CD8-positive, alpha-beta memory T cell (primary cell): ENCODE data around the gene CPXM2. TPM values are rescaled to one million over a fixed set of nuclear protein-coding genes. Genes with fewer than 3 reads are reported as not detected.

Experiments used
- CTCF ChIA-PET: fragments of 350-600 bp; sonication (Branson Sonifier 250); formaldehyde crosslinking; loops from one replicate; lab custom pipeline; 2021; ENCODE audit warnings: antibody characterized with exemption; lab: Charles Lee
- POLR2A ChIA-PET: fragments of 350-600 bp; sonication (Branson Sonifier 250); formaldehyde crosslinking; loops from one replicate; lab custom pipeline; 2021; ENCODE audit warnings: antibody characterized with exemption; lab: Charles Lee
- DNase-seq, 5 donors: peaks; one replicate each; pipeline versions ENCODE4 v3.0.0 to v3.0.0-alpha.2; 2020 to 2022; ENCODE audit warnings: mixed read lengths in 1 of 5
- H3K27ac ChIP-seq: one replicate; pipeline ENCODE4 v1.7.0; 2013; ENCODE audit warnings: low read depth, mild to moderate bottlenecking, low read length, moderate library complexity
- H3K27me3 ChIP-seq: 2 replicates; pipeline ENCODE4 v1.7.0; 2013; ENCODE audit warnings: low read length, mild to moderate bottlenecking; ENCODE audit not compliant: insufficient read depth, poor library complexity, severe bottlenecking
- H3K36me3 ChIP-seq: 2 replicates; pipeline ENCODE4 v1.7.0; 2013; ENCODE audit warnings: mild to moderate bottlenecking, low read length, moderate library complexity; ENCODE audit not compliant: insufficient read depth
- H3K4me1 ChIP-seq: 2 replicates; pipeline ENCODE4 v1.7.0; 2013; ENCODE audit warnings: mild to moderate bottlenecking, low read length, moderate library complexity; ENCODE audit not compliant: insufficient read depth
- H3K4me3 ChIP-seq: 2 replicates; pipeline ENCODE4 v1.7.0; 2013; ENCODE audit warnings: mild to moderate bottlenecking, low read length
- H3K9me3 ChIP-seq: 2 replicates; pipeline ENCODE4 v1.7.0; 2013; ENCODE audit warnings: mild to moderate bottlenecking, low read length
- H3K27ac Mint-ChIP-seq, 8 donors: one replicate each; pipeline ENCODE4 v1.8.0; 2020 to 2021; ENCODE audit warnings: mixed read lengths in 8 of 8, mild to moderate bottlenecking in 6 of 8, inconsistent platforms in 3 of 8, moderate library complexity in 3 of 8
- H3K27me3 Mint-ChIP-seq, 2 donors: one replicate each; pipeline ENCODE4 v1.8.0; 2020 to 2021; ENCODE audit warnings: mixed read lengths in 2 of 2, mild to moderate bottlenecking in 1 of 2, moderate library complexity in 1 of 2
- H3K36me3 Mint-ChIP-seq, 3 donors: one replicate each; pipeline ENCODE4 v1.8.0; 2020 to 2021; ENCODE audit warnings: mixed read lengths in 3 of 3, inconsistent platforms in 1 of 3, mild to moderate bottlenecking in 1 of 3
- H3K4me1 Mint-ChIP-seq, 3 donors: one replicate each; pipeline ENCODE4 v1.8.0; 2020 to 2021; ENCODE audit warnings: mixed read lengths in 3 of 3, inconsistent platforms in 1 of 3, mild to moderate bottlenecking in 1 of 3
- H3K4me3 Mint-ChIP-seq, 7 donors: one replicate each; pipeline ENCODE4 v1.8.0; 2020 to 2021; ENCODE audit warnings: mixed read lengths in 7 of 7, mild to moderate bottlenecking in 6 of 7, moderate library complexity in 4 of 7, inconsistent platforms in 2 of 7
- H3K9me3 Mint-ChIP-seq, 5 donors: one replicate each; pipeline ENCODE4 v1.8.0; 2020 to 2022; ENCODE audit warnings: mixed read lengths in 5 of 5, mild to moderate bottlenecking in 3 of 5, moderate library complexity in 2 of 5, inconsistent platforms in 1 of 5
- polyA plus RNA-seq: library from polyadenylated mRNA; unstranded; fragments of 300-500 nt; fragmentation: Illumina TruSeq; gene quantifications from one replicate; pipeline ENCODE4 v1.2.3, GENCODE V29; 2021
- total RNA-seq, 2 experiments: library from RNA; stranded (reverse); gene quantifications; one replicate each; pipeline ENCODE4 v1.2.3, GENCODE V29; 2021

CPXM2 gene
- total RNA-seq (not detected), polyA plus RNA-seq (not detected)

DNA sequence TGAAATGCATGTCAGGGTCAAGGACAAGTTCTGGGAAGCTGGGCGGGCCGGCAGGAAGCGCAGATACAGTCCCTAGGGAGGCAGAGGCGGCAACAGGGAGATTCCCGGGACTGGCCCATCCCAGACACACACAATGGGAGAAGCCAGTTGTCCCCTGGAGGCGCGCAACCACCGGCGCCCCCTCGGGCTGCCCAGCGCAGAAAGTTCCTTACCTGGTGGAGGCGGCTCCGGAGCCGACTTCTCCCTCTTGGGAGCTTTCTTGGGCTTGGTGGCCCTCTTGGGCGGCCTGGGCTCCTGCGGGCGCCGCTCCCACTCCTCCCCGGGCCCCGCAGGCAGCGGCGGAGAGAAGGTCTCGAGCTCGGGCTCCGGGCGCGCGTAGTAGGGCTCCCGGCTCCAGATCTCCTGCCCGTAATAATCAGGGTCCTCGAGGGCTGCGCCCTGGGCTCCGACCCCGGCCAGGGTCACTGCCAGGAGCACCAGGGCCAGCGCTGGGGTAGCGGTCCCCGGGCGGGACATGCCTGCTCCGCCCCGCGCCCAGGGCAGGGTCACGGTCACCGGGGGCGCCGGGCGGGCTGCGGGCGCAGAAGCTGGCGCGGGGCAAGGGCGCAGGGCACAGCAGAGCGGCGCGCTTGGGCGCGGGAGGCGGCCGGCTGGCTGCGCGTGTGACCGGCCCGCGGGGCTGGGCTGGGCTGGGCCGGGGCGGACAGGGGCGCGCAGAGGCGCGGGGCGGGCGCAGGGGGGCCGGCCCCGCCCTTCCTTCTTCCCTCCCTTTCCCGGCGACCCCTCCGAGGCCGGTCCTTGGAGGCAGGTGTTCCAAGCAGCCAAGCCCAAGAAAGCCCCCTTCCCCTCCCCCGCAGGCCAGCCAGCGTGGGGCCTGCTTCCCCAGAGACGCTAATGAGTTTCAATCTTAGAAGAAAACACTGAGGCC is at the start of gene CPXM2:
Gene CPXM2, minus strand, starts transcription at position 664 of the 928 bp plus-strand sequence. Its CDS starts 148 bp downstream, at position 516.
- Histone ChIP-seq H3K27ac (no peak within 1 kb of the TSS), H3K4me1 (no peaks in the 10 kb centered on the region), H3K9me3 (no peaks in the 10 kb centered on the region), H3K36me3 (no peaks in the 10 kb centered on the region), H3K4me3 (no peak within 1 kb of the TSS), H3K27me3 (no peaks in the 10 kb centered on the region)
- Mint-ChIP-seq H3K4me3 (no peak within 1 kb of the TSS), H3K36me3 (no peaks in the 10 kb centered on the region), H3K9me3 (peaks cover 0 to 2% (median 0%) of the 10 kb centered on the region in 5 donors), H3K27me3 (peaks cover 14 to 26% of the 10 kb centered on the region in 2 donors), H3K4me1 (no peaks in the 10 kb centered on the region), H3K27ac (no peak within 1 kb of the TSS)
- no peak for DNase-seq
- CTCF ChIA-PET, result interaction anchor here (1.0 kb wide), 1 partner anchor 9 kb away, joined by 3 read pairs; no protein-coding TSS in a partner anchor
- POLR2A ChIA-PET, result no interaction called here

DNA sequence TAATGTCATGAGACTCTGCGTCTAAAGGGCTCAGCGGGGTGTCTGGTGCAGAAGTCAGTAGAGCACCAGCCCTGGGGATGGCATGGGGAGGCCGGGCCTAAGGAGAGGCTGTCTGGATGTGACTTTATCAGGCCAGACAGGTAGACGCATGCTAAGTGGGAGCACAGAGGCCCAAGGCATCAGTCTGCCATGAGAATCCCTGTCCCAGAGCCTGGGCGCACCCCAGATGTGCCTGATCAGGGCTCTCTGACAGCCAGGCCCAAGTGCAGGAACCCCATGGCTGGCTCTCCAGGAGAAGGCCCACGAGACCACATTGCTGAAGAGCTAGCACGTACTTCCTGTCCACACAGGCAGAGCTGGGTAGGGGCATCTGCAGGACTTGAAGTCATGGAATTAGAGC is 48.0 kb upstream of the CPXM2 start:
- no peaks in the 10 kb centered on the region for H3K4me1 ChIP-seq
- Mint-ChIP-seq H3K4me1 (peaks cover 0 to 4% (median 4%) of the 10 kb centered on the region in 3 donors), H3K36me3 (peaks cover 0 to 2% (median 0%) of the 10 kb centered on the region in 3 donors), H3K4me3 (no peak overlapping the region), H3K9me3 (peaks cover 0 to 4% (median 0%) of the 10 kb centered on the region in 5 donors), H3K27me3 (peaks cover 2 to 5% of the 10 kb centered on the region in 2 donors), H3K27ac (no peak overlapping the region)
- H3K4me3 ChIP-seq, result no peak overlapping the region
- no peaks in the 10 kb centered on the region for H3K36me3 ChIP-seq
- H3K27ac ChIP-seq, result no peak overlapping the region
- no peaks in the 10 kb centered on the region for H3K9me3 ChIP-seq
- CTCF ChIA-PET, result no interaction called here
- no peak for DNase-seq
- POLR2A ChIA-PET, result no interaction called here
- H3K27me3 ChIP-seq, result no peaks in the 10 kb centered on the region

DNA sequence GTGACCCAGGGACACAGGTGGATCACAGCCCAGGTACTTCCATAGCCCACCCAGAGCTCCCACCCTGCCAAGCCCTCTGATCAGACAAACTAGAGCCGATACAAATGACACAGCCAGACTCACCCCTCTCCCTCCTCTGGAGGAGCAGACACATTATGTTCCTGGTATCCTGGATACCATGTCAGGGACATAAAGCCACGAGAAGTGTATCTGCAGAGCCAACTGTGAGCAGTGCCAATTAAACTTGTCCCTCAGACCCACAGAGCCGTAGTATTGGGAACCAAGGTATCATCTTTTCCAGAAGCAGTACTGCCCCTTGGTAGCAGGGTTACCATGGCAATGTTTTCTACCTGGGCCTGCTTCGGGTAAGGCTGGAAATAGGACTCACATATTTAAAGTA is 47.3 kb upstream of the CPXM2 start:
- Mint-ChIP-seq H3K4me3 (no peak overlapping the region), H3K27me3 (peaks cover 2 to 5% of the 10 kb centered on the region in 2 donors), H3K4me1 (peaks cover 0 to 4% (median 4%) of the 10 kb centered on the region in 3 donors), H3K27ac (no peak overlapping the region), H3K9me3 (peaks cover 0 to 4% (median 0%) of the 10 kb centered on the region in 5 donors), H3K36me3 (peaks cover 0 to 2% (median 0%) of the 10 kb centered on the region in 3 donors)
- H3K4me1 ChIP-seq, result no peaks in the 10 kb centered on the region
- H3K27me3 ChIP-seq, result no peaks in the 10 kb centered on the region
- H3K4me3 ChIP-seq, result no peak overlapping the region
- no peaks in the 10 kb centered on the region for H3K9me3 ChIP-seq
- ChIA-PET POLR2A (no interaction called here), CTCF (no interaction called here)
- H3K27ac ChIP-seq, result no peak overlapping the region
- DNase-seq, result no peak
- no peaks in the 10 kb centered on the region for H3K36me3 ChIP-seq

DNA sequence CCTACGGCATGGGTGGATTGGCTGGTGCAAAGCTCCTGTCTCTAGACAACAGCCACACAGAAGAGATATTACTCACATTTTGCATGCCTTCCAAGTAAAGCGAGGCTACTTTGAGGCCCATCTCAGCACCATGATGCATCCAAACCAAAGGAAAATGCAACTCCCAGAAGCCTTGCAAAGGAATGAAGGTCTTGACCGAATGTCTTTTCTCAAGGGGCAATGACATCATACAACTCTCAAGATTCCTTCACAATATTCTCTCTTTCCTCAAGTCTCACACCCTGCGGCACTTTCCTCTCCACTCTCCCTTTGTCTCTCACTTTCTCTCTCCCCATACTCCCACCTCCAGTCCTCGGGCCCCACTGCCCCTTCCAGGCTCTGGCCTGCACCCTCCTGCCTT is 44.8 kb upstream of the CPXM2 start:
- Histone ChIP-seq H3K36me3 (no peaks in the 10 kb centered on the region), H3K27ac (no peak overlapping the region), H3K4me1 (no peaks in the 10 kb centered on the region), H3K27me3 (no peaks in the 10 kb centered on the region), H3K9me3 (no peaks in the 10 kb centered on the region), H3K4me3 (no peak overlapping the region)
- no peak overlapping the region for H3K4me3 Mint-ChIP-seq
- ChIA-PET POLR2A (no interaction called here), CTCF (no interaction called here)
- H3K27ac Mint-ChIP-seq, result no peak overlapping the region
- peaks cover 0 to 4% (median 0%) of the 10 kb centered on the region in 3 donors for H3K4me1 Mint-ChIP-seq
- H3K27me3 Mint-ChIP-seq, result peaks cover 2 to 4% of the 10 kb centered on the region in 2 donors
- H3K9me3 Mint-ChIP-seq, result peaks cover 2 to 4% (median 3%) of the 10 kb centered on the region in 5 donors
- no peak for DNase-seq
- peaks cover 0 to 4% (median 0%) of the 10 kb centered on the region in 3 donors for H3K36me3 Mint-ChIP-seq

DNA sequence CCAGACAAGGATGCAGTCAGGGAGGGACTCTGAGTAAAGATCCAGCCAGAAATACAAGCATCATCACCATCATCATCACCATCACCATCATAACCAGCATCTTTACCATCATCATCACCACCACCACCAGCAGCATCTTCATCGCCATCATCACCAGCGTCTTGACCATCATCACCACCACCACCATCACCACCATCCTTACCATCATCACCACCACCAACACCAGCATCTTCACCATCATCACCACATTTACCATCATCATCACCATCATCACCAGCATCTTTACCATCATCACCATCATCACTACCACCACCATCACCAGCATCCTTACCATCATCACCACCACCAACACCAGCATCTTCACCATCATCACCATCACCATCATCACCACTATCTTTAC is 44.1 kb upstream of the CPXM2 start:
- Histone ChIP-seq H3K4me1 (no peaks in the 10 kb centered on the region), H3K27ac (no peak overlapping the region), H3K4me3 (no peak overlapping the region), H3K27me3 (no peaks in the 10 kb centered on the region), H3K9me3 (no peaks in the 10 kb centered on the region), H3K36me3 (no peaks in the 10 kb centered on the region)
- peaks cover 0 to 4% (median 0%) of the 10 kb centered on the region in 3 donors for H3K36me3 Mint-ChIP-seq
- ChIA-PET CTCF (no interaction called here), POLR2A (no interaction called here)
- H3K27ac Mint-ChIP-seq, result peak overlapping the region in 1 of 8 donors; percentile 4
- H3K4me1 Mint-ChIP-seq, result peaks cover 0 to 4% (median 0%) of the 10 kb centered on the region in 3 donors
- DNase-seq, result no peak
- H3K27me3 Mint-ChIP-seq, result peaks cover 0 to 2% of the 10 kb centered on the region in 2 donors
- no peak overlapping the region for H3K4me3 Mint-ChIP-seq
- H3K9me3 Mint-ChIP-seq, result peaks cover 2 to 10% (median 7%) of the 10 kb centered on the region in 5 donors

DNA sequence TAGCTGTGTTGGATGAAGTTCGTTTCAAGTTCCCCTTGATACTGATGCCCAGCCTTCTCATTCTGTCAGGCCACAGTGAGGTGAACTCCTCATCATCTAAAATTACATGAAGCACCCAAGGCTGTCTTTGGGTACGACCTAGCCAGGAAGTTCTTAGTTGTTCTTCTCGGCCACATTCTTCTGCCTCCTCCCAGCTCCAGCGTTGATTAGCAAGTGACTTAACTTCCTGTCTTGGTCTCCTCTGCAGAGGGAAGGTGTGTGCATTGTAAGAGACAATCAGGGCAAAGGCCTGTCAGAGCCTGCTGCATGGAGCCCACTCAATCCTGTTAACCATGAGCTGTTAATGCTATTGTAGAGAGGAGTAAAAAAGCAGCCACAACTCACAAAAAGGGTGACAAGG is 43.2 kb upstream of the CPXM2 start:
- Histone ChIP-seq H3K27me3 (no peaks in the 10 kb centered on the region), H3K4me1 (no peaks in the 10 kb centered on the region), H3K27ac (no peak overlapping the region), H3K4me3 (no peak overlapping the region), H3K9me3 (no peaks in the 10 kb centered on the region), H3K36me3 (no peaks in the 10 kb centered on the region)
- Mint-ChIP-seq H3K4me1 (peaks cover 0 to 4% (median 0%) of the 10 kb centered on the region in 3 donors), H3K27ac (peak overlapping the region in 1 of 8 donors; percentile 66), H3K27me3 (peaks cover 0 to 2% of the 10 kb centered on the region in 2 donors), H3K9me3 (peaks cover 2 to 16% (median 7%) of the 10 kb centered on the region in 5 donors), H3K4me3 (peak overlapping the region in 1 of 7 donors; percentile 26), H3K36me3 (peaks cover 0 to 4% (median 0%) of the 10 kb centered on the region in 3 donors)
- CTCF ChIA-PET, result no interaction called here
- no peak for DNase-seq
- POLR2A ChIA-PET, result no interaction called here

DNA sequence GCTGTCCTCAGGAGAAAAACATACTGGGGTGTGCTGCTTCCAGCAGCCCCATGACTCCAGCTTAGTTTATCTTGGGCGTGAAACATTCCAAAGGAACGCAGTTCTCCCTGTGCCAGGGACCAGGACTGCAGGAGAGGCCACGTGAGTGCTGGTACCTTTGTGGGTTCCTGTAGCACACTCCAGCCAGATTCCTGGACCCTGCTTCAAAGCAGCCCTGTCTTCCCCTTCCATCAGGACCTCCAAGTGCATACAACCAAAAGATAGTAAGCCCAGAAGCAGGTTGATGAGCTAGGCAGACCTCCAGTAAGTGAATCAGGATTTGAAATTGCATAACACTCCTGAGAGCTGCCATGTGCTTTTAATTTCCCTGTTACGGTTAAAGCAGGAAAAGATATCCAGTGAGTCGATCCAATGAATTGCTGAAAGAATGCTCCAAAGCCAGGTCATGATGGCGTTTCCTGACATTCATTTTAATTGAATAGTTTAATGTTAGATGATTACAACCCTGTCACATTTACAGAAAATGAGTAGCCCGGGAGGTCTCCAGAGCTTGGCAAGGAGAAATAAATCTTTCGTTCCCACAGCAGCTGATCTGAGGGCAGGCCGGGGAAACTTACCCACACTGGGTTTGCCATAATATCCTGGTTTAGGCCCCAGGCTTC is 38.9 kb upstream of the CPXM2 start:
- no peak overlapping the region for H3K4me3 ChIP-seq
- peaks cover 0 to 2% (median 0%) of the 10 kb centered on the region in 3 donors for H3K36me3 Mint-ChIP-seq
- POLR2A ChIA-PET, result no interaction called here

More for the DNA sequence above, 38.9 kb upstream of the CPXM2 start:
- Mint-ChIP-seq H3K9me3 (peaks cover 2 to 18% (median 9%) of the 10 kb centered on the region in 5 donors), H3K27ac (no peak overlapping the region), H3K4me1 (peaks cover 0 to 4% (median 0%) of the 10 kb centered on the region in 3 donors), H3K27me3 (peaks cover 0 to 2% of the 10 kb centered on the region in 2 donors), H3K4me3 (no peak overlapping the region)
- DNase-seq, result no peak
- no peak overlapping the region for H3K27ac ChIP-seq
- H3K4me1 ChIP-seq, result no peaks in the 10 kb centered on the region
- H3K36me3 ChIP-seq, result no peaks in the 10 kb centered on the region
- H3K27me3 ChIP-seq, result no peaks in the 10 kb centered on the region
- CTCF ChIA-PET, result no interaction called here
- no peaks in the 10 kb centered on the region for H3K9me3 ChIP-seq
